ENCODE data around the gene NUBPL.

GRCh38 chr14:31619440-31619839 is 58.2 kb downstream of the NUBPL start:
- TF ChIP-seq CTCF (IDR thresholded peaks at IDR 0.05) (no peak), POLR2A (IDR thresholded peaks at IDR 0.05) (no peak)

All from Peyer's patch (tissue), 4 donors.